ENCODE measurements around the gene MORN3.

DNA sequence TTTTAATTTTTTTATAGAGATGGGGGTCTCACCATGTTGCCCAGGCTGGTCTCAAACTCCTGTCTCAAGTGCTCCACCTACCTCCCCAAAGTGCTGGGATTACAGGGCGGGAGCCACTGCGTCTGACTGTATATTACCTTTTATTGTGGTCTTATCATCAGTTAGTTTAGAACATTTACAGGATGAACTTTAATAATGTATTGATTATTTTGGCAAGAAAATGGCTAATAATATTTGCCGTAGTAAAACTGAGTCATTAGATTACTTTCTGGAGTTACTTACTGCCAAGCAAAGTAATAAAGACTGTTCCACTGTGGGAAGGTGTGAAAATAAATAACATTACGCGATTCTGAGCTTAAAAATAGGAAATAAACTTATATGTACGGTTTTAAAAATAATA is 66.7 kb downstream of the MORN3 start:
- TF ChIP-seq RAD21 (IDR thresholded peaks at IDR 0.05; ENCODE audit: insufficient read depth, low read depth, low read length), result no peak
- no peak for TF ChIP-seq POLR2AphosphoS5 (IDR thresholded peaks at IDR 0.05; ENCODE audit: low read length)
- TF ChIP-seq ZNF274 (IDR thresholded peaks at IDR 0.05; ENCODE audit: insufficient read depth, insufficient read length), result no peak
- TF ChIP-seq FOXK2 (IDR thresholded peaks at IDR 0.05), result no peak
- TF ChIP-seq TARDBP (IDR thresholded peaks at IDR 0.05; ENCODE audit: borderline replicate concordance), result no peak
- no peak for TF ChIP-seq CTCF (IDR thresholded peaks at IDR 0.05 in 2 of 3, conservative IDR thresholded peaks at IDR 0.05 in 1 of 3; ENCODE audit: control insufficient read depth in 2 of 3, extremely low read depth in 1 of 3, insufficient read depth in 1 of 3, low read depth in 3 of 3, low read length in 3 of 3)
